CD4-positive, CD25-positive, alpha-beta regulatory T cell (primary cell): Measurements from ENCODE around the gene THOC5. TPM values are rescaled to one million over a fixed set of nuclear protein-coding genes. Genes with fewer than 3 reads are reported as not detected.

Experiments
- ATAC-seq, 2 donors: fragments of 150-1000 bp; cut with Tn5 transposase; one replicate each; pipeline ENCODE4 v1.10.0; 2021; ENCODE audit warnings: low read depth in 2 of 2, moderate number of reproducible peaks in 2 of 2, moderate library complexity in 1 of 2
- DNase-seq, 3 donors: peaks; one replicate each; pipeline versions ENCODE4 v3.0.0 to v3.0.0-alpha.2; 2012 to 2022; ENCODE audit warnings: mixed read lengths in 1 of 3
- H3K27ac ChIP-seq: one replicate; pipeline ENCODE4 v1.7.0; 2013; ENCODE audit warnings: mild to moderate bottlenecking, low read length; ENCODE audit not compliant: insufficient read depth, poor library complexity, severe bottlenecking
- H3K27me3 ChIP-seq: one replicate; pipeline ENCODE4 v1.7.0; 2013; ENCODE audit warnings: low read length; ENCODE audit not compliant: control insufficient read depth, insufficient read depth
- H3K36me3 ChIP-seq: one replicate; pipeline ENCODE4 v1.7.0; 2013; ENCODE audit warnings: mild to moderate bottlenecking, low read length, moderate library complexity; ENCODE audit not compliant: control insufficient read depth, insufficient read depth
- H3K4me1 ChIP-seq: 2 replicates; pipeline ENCODE4 v1.7.0; 2013; ENCODE audit warnings: mild to moderate bottlenecking, low read length; ENCODE audit not compliant: insufficient read depth, control insufficient read depth, poor library complexity, severe bottlenecking
- H3K4me3 ChIP-seq: one replicate; pipeline ENCODE4 v1.7.0; 2013; ENCODE audit warnings: low read depth, mild to moderate bottlenecking, low read length, moderate library complexity
- H3K9me3 ChIP-seq, 2 experiments: 1 replicate in 1 of 2; 2 replicates in 1 of 2; pipeline ENCODE4 v1.7.0; 2013; ENCODE audit warnings: low read length in 2 of 2, mild to moderate bottlenecking in 1 of 2, moderate library complexity in 1 of 2; ENCODE audit not compliant: control insufficient read depth in 2 of 2
- H3K27ac Mint-ChIP-seq, 3 donors: one replicate each; pipeline ENCODE4 v1.8.0; 2020 to 2022; ENCODE audit warnings: mild to moderate bottlenecking in 3 of 3, mixed read lengths in 3 of 3, moderate library complexity in 2 of 3
- H3K27me3 Mint-ChIP-seq: one replicate; pipeline ENCODE4 v1.8.0; 2022; ENCODE audit warnings: mild to moderate bottlenecking, mixed read lengths
- H3K36me3 Mint-ChIP-seq: one replicate; pipeline ENCODE4 v1.8.0; 2020; ENCODE audit warnings: mixed read lengths
- H3K4me1 Mint-ChIP-seq, 4 donors: one replicate each; pipeline ENCODE4 v1.8.0; 2020 to 2022; ENCODE audit warnings: mixed read lengths in 4 of 4, mild to moderate bottlenecking in 1 of 4
- H3K4me3 Mint-ChIP-seq, 4 donors: one replicate each; pipeline ENCODE4 v1.8.0; 2020 to 2022; ENCODE audit warnings: mild to moderate bottlenecking in 4 of 4, mixed read lengths in 4 of 4, moderate library complexity in 3 of 4
- H3K9me3 Mint-ChIP-seq, 7 donors: one replicate each; pipeline ENCODE4 v1.8.0; 2020 to 2022; ENCODE audit warnings: mixed read lengths in 7 of 7, mild to moderate bottlenecking in 3 of 7, moderate library complexity in 2 of 7
- polyA plus RNA-seq, 4 donors: library from polyadenylated mRNA; unstranded; fragments of 300-500 nt; fragmentation: Illumina TruSeq; gene quantifications; one replicate each; pipeline ENCODE4 v1.2.3, GENCODE V29; 2021
- total RNA-seq: library from RNA; stranded (reverse); gene quantifications from one replicate; pipeline ENCODE4 v1.2.3, GENCODE V29; 2022

THOC5 gene
- total and polyA plus RNA-seq, 5 donors from 2014 or later = 27.8 to 54.0 (median 32.5) TPM

GRCh38 chr22:29482726-29483125 is 70.8 kb downstream of the THOC5 start:
- Histone ChIP-seq H3K36me3 (no peaks in the 10 kb centered on the region), H3K27ac (no peak overlapping the region), H3K4me1 (peaks cover 13% of the 10 kb centered on the region), H3K9me3 (no peaks in the 10 kb centered on the region), H3K27me3 (peaks cover 10% of the 10 kb centered on the region), H3K4me3 (no peak overlapping the region)
- H3K27me3 Mint-ChIP-seq = peaks cover 36% of the 10 kb centered on the region
- H3K4me1 Mint-ChIP-seq = peaks cover 0 to 17% (median 9%) of the 10 kb centered on the region in 4 donors
- peaks cover 0 to 4% (median 0%) of the 10 kb centered on the region in 7 donors for H3K9me3 Mint-ChIP-seq
- H3K27ac Mint-ChIP-seq = no peak overlapping the region
- ATAC-seq = no peak
- H3K36me3 Mint-ChIP-seq = no peaks in the 10 kb centered on the region
- no peak for DNase-seq
- H3K4me3 Mint-ChIP-seq = no peak overlapping the region

GRCh38 chr22:29482253-29482652 is 71.3 kb downstream of the THOC5 start:
- Mint-ChIP-seq H3K4me1 (peaks cover 0 to 17% (median 9%) of the 10 kb centered on the region in 4 donors), H3K27me3 (peaks cover 41% of the 10 kb centered on the region), H3K4me3 (no peak overlapping the region), H3K27ac (no peak overlapping the region), H3K36me3 (no peaks in the 10 kb centered on the region), H3K9me3 (peaks cover 0 to 4% (median 0%) of the 10 kb centered on the region in 7 donors)
- DNase-seq (no peak), ATAC-seq (no peak)
- Histone ChIP-seq H3K27ac (no peak overlapping the region), H3K27me3 (peaks cover 11% of the 10 kb centered on the region), H3K4me3 (no peak overlapping the region), H3K9me3 (no peaks in the 10 kb centered on the region), H3K4me1 (peaks cover 13% of the 10 kb centered on the region), H3K36me3 (no peaks in the 10 kb centered on the region)

- H3K4me1 ChIP-seq = peaks cover 13% of the 10 kb centered on the region
- H3K36me3 Mint-ChIP-seq = no peaks in the 10 kb centered on the region
- no peak overlapping the region for H3K4me3 ChIP-seq
- DNase-seq = no peak
- H3K27me3 ChIP-seq = peaks cover 12% of the 10 kb centered on the region
- H3K27ac Mint-ChIP-seq = no peak overlapping the region
- H3K9me3 ChIP-seq = no peaks in the 10 kb centered on the region
- H3K27ac ChIP-seq = no peak overlapping the region
- H3K27me3 Mint-ChIP-seq = peaks cover 48% of the 10 kb centered on the region
- ATAC-seq = no peak
- H3K36me3 ChIP-seq = no peaks in the 10 kb centered on the region
- H3K9me3 Mint-ChIP-seq = peaks cover 0 to 4% (median 0%) of the 10 kb centered on the region in 7 donors
- peaks cover 0 to 20% (median 9%) of the 10 kb centered on the region in 4 donors for H3K4me1 Mint-ChIP-seq
- H3K4me3 Mint-ChIP-seq = peak overlapping the region; percentile 12 to 68 (median 43)
Observed at GRCh38 chr22:29481265-29482000, 72.1 kb downstream of the THOC5 start.

- no peaks in the 10 kb centered on the region for H3K36me3 Mint-ChIP-seq
- peaks cover 12% of the 10 kb centered on the region for H3K27me3 ChIP-seq
- no peaks in the 10 kb centered on the region for H3K9me3 ChIP-seq
Observed at GRCh38 chr22:29480512-29481264, 72.9 kb downstream of the THOC5 start.

GRCh38 chr22:29480262-29480511 is 73.4 kb downstream of the THOC5 start:
- Histone ChIP-seq H3K36me3 (no peaks in the 10 kb centered on the region), H3K27ac (no peak overlapping the region), H3K4me1 (peaks cover 13% of the 10 kb centered on the region), H3K9me3 (no peaks in the 10 kb centered on the region), H3K4me3 (no peak overlapping the region), H3K27me3 (peaks cover 12% of the 10 kb centered on the region)
- Mint-ChIP-seq H3K27ac (no peak overlapping the region), H3K36me3 (no peaks in the 10 kb centered on the region), H3K27me3 (peaks cover 46% of the 10 kb centered on the region), H3K4me3 (no peak overlapping the region), H3K9me3 (peaks cover 0 to 4% (median 0%) of the 10 kb centered on the region in 7 donors), H3K4me1 (peaks cover 0 to 20% (median 9%) of the 10 kb centered on the region in 4 donors)
- ATAC-seq (no peak), DNase-seq (no peak)

More at GRCh38 chr22:29480512-29481264, 72.9 kb downstream of the THOC5 start:
- Mint-ChIP-seq H3K9me3 (peaks cover 0 to 4% (median 0%) of the 10 kb centered on the region in 7 donors), H3K27ac (no peak overlapping the region), H3K4me1 (peaks cover 0 to 20% (median 9%) of the 10 kb centered on the region in 4 donors), H3K27me3 (peaks cover 46% of the 10 kb centered on the region), H3K4me3 (no peak overlapping the region)
- Histone ChIP-seq H3K4me3 (no peak overlapping the region), H3K27ac (no peak overlapping the region), H3K36me3 (no peaks in the 10 kb centered on the region), H3K4me1 (peaks cover 13% of the 10 kb centered on the region)
- ATAC-seq (peak; percentile 47 to 49), DNase-seq (peak; percentile 7 to 63 (median 14))

GRCh38 chr22:29479417-29480261 is 73.9 kb downstream of the THOC5 start, which contains the start of gene NEFH:
TSS of gene NEFH (plus strand) at chr22:29480218. CDS start at chr22:29480263, 45 bp downstream.
- H3K27ac Mint-ChIP-seq = peak within 1 kb of the TSS in 1 of 3 donors; percentile 82
- H3K36me3 Mint-ChIP-seq = no peaks in the 10 kb centered on the region
- Histone ChIP-seq H3K4me3 (no peak within 1 kb of the TSS), H3K27ac (no peak within 1 kb of the TSS), H3K36me3 (no peaks in the 10 kb centered on the region), H3K9me3 (no peaks in the 10 kb centered on the region), H3K27me3 (peaks cover 12% of the 10 kb centered on the region), H3K4me1 (peaks cover 13% of the 10 kb centered on the region)
- peaks cover 0 to 4% (median 0%) of the 10 kb centered on the region in 7 donors for H3K9me3 Mint-ChIP-seq
- H3K4me1 Mint-ChIP-seq = peaks cover 0 to 20% (median 9%) of the 10 kb centered on the region in 4 donors
- DNase-seq (no peak), ATAC-seq (no peak)
- peaks cover 49% of the 10 kb centered on the region for H3K27me3 Mint-ChIP-seq
- H3K4me3 Mint-ChIP-seq = peak within 1 kb of the TSS in 3 of 4 donors; percentile 43 to 61 (median 60)
